ENCODE data around the gene CGN.

DNA sequence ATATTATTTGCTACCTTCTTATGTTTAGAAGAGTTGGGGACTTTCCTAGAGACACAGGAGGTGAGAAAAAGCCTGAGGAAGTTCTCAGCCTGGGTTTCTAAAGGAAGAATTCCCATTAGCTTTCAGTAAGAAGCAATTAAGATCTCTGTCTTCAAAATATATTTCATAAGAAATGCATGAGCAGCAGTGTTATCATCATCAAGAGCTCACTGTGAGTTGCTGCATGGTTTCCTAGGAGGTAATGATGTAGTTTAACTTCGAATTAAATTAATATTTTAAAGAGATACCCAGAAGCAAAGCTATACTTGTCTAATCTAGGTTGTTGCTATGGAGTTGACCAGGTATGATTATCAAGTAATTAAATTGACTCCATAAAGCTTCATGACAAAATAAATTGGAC, 46.2 kb upstream of the CGN start:
- TF ChIP-seq CTCF (conservative IDR thresholded peaks at IDR 0.05; ENCODE audit: low read depth in 2 of 2), result no peak
- TF ChIP-seq, protein P1, sequence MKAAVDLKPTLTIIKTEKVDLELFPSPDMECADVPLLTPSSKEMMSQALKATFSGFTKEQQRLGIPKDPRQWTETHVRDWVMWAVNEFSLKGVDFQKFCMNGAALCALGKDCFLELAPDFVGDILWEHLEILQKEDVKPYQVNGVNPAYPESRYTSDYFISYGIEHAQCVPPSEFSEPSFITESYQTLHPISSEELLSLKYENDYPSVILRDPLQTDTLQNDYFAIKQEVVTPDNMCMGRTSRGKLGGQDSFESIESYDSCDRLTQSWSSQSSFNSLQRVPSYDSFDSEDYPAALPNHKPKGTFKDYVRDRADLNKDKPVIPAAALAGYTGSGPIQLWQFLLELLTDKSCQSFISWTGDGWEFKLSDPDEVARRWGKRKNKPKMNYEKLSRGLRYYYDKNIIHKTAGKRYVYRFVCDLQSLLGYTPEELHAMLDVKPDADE (IDR thresholded peaks at IDR 0.05), result no peak
- no peak for TF ChIP-seq REST (IDR thresholded peaks at IDR 0.05; ENCODE audit: unreplicated experiment)
- no peak for TF ChIP-seq POLR2AphosphoS5 (IDR thresholded peaks at IDR 0.05; ENCODE audit: low read depth)
- TF ChIP-seq JUNB (IDR thresholded peaks at IDR 0.05; ENCODE audit: unreplicated experiment), result no peak
- TF ChIP-seq EZH2 (IDR thresholded peaks at IDR 0.05; ENCODE audit: low read depth, unreplicated experiment), result no peak
- no peak for TF ChIP-seq CREB1 (CRISPR knock-in tag; IDR thresholded peaks at IDR 0.05; ENCODE audit: low read depth)
- no peak for TF ChIP-seq NANOG (IDR thresholded peaks at IDR 0.05; ENCODE audit: borderline replicate concordance)
- TF ChIP-seq ZNF331 (CRISPR knock-in tag; IDR thresholded peaks at IDR 0.05; ENCODE audit: low read depth), result no peak
- TF ChIP-seq EZH2phosphoT487 (IDR thresholded peaks at IDR 0.05; ENCODE audit: unreplicated experiment), result no peak
- TF ChIP-seq STAT1 (IDR thresholded peaks at IDR 0.05; ENCODE audit: unreplicated experiment), result no peak
- TF ChIP-seq ZNF114 (CRISPR knock-in tag; IDR thresholded peaks at IDR 0.05), result no peak
- TF ChIP-seq, protein P2, sequence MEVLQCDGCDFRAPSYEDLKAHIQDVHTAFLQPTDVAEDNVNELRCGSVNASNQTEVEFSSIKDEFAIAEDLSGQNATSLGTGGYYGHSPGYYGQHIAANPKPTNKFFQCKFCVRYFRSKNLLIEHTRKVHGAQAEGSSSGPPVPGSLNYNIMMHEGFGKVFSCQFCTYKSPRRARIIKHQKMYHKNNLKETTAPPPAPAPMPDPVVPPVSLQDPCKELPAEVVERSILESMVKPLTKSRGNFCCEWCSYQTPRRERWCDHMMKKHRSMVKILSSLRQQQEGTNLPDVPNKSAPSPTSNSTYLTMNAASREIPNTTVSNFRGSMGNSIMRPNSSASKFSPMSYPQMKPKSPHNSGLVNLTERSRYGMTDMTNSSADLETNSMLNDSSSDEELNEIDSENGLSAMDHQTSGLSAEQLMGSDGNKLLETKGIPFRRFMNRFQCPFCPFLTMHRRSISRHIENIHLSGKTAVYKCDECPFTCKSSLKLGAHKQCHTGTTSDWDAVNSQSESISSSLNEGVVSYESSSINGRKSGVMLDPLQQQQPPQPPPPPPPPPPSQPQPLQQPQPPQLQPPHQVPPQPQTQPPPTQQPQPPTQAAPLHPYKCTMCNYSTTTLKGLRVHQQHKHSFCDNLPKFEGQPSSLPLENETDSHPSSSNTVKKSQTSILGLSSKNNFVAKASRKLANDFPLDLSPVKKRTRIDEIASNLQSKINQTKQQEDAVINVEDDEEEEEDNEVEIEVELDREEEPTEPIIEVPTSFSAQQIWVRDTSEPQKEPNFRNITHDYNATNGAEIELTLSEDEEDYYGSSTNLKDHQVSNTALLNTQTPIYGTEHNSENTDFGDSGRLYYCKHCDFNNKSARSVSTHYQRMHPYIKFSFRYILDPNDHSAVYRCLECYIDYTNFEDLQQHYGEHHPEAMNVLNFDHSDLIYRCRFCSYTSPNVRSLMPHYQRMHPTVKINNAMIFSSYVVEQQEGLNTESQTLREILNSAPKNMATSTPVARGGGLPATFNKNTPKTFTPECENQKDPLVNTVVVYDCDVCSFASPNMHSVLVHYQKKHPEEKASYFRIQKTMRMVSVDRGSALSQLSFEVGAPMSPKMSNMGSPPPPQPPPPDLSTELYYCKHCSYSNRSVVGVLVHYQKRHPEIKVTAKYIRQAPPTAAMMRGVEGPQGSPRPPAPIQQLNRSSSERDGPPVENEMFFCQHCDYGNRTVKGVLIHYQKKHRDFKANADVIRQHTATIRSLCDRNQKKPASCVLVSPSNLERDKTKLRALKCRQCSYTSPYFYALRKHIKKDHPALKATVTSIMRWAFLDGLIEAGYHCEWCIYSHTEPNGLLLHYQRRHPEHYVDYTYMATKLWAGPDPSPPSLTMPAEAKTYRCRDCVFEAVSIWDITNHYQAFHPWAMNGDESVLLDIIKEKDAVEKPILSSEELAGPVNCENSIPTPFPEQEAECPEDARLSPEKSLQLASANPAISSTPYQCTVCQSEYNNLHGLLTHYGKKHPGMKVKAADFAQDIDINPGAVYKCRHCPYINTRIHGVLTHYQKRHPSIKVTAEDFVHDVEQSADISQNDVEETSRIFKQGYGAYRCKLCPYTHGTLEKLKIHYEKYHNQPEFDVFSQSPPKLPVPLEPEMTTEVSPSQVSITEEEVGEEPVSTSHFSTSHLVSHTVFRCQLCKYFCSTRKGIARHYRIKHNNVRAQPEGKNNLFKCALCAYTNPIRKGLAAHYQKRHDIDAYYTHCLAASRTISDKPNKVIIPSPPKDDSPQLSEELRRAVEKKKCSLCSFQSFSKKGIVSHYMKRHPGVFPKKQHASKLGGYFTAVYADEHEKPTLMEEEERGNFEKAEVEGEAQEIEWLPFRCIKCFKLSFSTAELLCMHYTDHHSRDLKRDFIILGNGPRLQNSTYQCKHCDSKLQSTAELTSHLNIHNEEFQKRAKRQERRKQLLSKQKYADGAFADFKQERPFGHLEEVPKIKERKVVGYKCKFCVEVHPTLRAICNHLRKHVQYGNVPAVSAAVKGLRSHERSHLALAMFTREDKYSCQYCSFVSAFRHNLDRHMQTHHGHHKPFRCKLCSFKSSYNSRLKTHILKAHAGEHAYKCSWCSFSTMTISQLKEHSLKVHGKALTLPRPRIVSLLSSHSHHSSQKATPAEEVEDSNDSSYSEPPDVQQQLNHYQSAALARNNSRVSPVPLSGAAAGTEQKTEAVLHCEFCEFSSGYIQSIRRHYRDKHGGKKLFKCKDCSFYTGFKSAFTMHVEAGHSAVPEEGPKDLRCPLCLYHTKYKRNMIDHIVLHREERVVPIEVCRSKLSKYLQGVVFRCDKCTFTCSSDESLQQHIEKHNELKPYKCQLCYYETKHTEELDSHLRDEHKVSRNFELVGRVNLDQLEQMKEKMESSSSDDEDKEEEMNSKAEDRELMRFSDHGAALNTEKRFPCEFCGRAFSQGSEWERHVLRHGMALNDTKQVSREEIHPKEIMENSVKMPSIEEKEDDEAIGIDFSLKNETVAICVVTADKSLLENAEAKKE (CRISPR knock-in tag; IDR thresholded peaks at IDR 0.05), result no peak

Data from GM23338 (cell line).